GOT3 (cell line): Measurements from ENCODE around the gene CADM2.

Experiments used
- DNase-seq: peaks from one replicate; lab custom pipeline; 2025; ENCODE audit warnings: mixed read lengths; lab: John Stamatoyannopoulos, UW

Gene CADM2

DNA sequence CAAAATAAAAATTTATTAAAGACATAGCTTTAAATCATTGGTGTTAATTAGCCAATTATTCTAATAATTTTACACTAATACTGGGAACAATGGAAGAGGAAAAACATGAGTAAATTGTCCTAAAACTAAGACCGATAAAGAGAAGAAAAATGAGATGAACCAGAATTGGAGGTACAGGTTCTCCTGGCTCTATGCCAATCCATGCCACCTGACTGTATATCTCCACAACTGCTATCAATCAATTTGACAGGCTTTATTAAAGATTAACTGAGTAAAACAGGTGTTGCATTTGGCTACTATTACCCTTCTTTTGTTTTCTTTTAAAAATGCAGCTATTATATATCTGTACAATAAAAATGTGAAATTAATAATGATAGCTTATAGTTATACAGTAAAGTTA lies 850.0 kb downstream of the CADM2 start:
- DNase-seq, result no peak

DNA sequence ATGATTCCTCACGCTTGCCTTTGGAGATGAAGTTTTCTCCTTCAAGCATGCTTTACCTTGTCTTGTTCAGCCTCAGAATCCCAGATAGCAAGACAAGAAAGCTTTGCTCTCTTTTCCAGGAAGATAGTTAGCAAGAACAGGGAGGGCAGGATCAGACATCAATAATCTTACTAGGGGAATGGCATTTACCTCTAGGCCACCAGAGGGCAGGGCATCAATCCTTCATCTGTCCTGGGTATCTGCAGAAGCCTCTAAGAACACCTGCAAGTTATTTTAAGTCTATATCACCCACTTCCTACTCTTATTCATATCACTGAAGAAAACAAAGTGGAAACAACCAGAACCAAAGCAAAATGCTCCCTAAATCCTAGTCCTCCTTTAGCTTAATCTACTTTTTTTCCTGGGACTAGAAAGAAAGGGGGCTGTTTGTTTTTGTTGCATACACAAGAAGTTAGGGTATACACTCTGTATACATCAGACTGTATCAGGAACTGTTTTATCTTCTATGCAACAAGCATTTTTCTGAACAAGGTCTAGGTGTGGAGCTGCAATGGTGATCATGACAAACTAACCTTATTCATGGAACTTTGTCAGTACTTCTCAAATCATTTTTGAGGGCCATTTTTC lies 862.5 kb downstream of the CADM2 start:
- no peak for DNase-seq

DNA sequence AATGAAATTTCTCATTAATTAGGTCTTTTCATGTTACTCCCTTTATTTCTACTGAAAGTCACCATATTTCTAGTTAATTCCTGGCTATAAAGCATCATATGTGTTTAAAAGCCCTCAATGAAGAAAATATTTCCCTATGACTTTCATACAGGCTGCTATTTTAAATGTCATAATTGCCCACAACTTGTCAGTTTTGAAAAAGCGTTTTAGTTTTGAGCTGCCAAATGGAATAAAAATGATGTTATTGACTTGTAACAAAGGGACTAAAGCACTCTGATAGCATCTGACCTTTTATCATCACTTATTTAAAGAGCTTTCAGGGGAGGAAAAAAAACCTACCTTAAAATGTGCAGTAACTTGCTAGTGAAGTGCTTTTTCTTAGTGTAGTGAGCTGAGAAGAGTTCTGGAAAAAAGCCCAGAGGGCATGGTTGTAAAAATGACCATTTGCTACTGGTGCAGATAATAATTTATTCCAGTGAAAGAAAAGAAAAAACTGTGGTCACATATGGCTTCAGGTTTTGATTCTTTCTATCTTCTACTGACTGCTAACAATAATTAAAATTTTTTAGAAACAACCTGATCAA lies 877.2 kb downstream of the CADM2 start:
- no peak for DNase-seq

DNA sequence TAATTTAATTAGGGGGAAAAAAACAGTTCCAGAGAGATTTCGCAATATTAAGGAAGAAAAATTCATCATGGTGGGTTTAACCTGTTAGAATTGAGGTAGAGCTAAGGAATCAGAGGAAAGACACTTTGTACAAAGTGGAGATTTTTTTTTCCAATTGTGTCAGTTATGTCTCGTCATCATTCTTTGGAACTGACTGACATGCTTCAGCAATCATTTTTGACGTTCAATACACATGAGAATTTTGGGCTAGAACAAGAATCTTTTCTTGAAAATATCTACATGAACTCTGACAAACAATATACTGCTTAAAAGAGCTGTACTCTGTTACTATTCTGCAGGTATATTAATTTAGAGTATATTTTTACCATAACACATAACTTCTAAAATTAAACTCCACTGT lies 878.6 kb downstream of the CADM2 start:
- no peak for DNase-seq

DNA sequence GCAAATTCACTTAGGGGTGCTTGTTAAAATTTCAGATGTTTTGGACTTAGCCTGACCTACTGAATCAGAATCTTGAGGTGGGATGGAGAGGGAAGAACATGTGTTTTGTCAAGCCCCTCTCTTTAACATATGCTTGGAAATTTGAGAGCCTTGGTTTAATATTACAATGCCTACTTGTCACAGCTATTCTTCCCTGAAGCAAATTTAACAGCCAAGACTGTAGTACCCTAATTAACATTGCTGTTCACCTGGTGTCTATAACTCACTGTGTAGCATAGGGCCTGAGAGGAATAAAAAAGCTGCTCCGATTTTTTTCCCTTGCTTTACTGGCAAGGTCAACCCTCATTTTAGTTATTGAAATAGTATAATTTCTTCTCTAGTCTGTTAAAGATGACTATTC lies 880.1 kb downstream of the CADM2 start:
- no peak for DNase-seq

DNA sequence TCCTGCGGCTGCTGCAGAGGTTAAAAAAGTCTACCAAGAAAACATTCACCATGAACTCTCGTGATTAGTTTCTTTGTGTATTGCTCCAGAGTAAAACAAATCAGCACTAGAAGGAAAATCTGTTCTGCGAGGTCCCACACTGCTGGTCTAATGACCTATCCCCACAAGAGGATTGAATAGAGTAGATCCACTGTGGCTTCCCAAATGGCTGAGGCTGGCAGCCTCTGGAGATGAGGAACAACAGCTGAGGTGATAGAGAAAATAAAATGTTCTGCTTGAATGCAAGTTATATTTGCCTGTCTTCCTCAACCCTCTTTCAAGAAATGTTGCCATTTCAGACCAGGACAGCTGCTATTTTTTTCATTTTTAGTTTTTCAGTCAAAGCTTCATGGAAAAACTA lies 883.3 kb downstream of the CADM2 start:
- no peak for DNase-seq

DNA sequence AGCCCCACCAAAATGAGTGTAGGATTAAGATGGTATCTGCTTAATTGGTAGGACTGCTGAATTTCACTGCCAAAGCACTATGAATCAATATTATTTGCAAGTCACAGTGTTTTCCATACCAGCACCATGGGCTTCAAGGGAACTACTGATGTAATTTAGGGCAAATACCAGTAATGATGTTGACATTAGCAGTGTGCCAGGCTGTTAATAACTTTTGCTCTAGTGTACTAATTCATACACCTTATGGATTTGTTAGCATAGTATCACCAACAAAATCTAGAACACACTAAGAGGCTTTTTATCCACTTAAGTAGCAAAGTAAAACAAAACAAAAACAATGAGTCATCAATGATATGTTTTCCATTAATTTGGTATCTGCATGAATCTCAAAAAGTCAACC lies 888.2 kb downstream of the CADM2 start:
- no peak for DNase-seq

DNA sequence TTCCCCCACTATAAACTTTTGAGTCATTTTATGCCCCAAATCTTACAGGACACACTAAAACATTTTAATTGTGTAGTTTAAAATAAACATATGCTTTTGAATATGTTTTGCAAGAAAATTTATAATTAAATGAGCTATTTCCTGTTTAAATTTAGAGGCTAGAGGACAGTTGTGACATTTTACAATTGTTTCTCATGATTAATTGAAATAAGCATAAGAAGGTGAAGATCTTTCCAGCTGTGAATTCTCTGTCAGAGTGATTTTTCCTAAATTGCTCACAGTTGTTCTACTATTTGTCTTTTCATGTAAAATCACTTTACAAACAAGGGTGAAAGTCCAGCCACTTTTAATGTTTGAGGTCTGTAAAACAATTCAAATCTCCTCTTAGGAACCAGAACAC lies 892.3 kb downstream of the CADM2 start:
- DNase-seq, result no peak

DNA sequence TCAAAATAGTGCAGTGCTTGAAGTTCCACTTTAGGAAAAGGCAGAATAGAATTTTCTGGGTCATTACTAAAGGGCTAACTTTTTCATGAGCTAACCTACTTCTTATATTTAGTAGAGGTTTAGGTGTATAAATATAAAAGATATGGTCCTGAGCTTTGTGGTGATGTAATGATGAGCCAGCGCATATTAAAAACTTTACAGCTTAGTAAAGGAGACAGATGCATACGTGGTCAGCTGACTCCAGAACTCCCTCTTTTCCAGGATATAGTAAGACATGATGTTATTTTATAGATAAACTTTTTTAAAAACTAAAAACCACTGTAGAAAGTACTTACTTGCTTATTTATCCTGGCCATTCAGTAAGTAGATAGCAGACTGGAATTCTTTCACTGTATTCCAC lies 895.0 kb downstream of the CADM2 start:
- no peak for DNase-seq

DNA sequence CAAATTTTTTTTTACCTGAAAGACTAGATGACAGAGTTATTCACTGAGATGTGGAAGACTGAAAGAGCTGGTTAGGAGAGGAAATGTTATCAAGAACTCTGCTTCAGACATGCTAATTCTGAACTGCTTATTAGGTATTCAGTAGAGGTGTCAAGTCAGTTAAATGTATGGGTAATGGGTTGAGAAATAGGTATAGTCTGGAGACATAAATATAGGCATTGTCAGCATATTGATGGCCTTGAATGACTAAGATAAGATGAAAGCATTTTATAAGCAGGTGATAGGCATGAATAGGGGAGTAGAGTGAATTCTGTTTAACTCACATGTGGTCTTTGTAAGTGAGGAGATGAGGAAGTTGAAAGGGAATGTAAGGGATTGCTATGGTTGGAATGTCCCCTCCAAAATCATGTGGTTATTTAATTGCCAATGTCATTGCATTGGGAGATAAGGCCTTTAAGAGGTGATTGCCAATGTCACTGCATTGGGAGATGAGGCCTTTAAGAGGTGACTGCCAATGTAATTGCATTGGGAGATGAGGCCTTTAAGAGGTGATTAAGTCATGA lies 904.2 kb downstream of the CADM2 start:
- DNase-seq, result no peak

DNA sequence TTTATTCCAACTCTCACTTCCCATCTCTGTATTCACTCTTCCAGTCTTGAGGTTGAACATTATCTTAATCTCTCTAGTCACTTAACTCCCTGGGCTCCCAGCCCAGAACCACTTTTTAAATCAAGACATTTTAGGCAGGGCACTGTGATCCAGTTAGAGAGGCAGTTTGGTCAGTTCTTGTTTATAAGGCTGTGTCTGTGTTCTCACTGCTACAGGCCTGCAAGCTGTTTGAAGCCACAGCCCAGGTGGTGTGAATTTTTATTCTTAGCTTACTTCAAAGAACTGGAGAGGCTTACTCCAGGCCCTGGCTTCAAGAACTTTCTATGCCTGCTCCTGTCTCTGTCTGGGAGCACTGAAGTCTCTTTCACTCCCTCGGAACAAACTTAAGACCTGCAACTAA lies 906.1 kb downstream of the CADM2 start:
- DNase-seq, result no peak

DNA sequence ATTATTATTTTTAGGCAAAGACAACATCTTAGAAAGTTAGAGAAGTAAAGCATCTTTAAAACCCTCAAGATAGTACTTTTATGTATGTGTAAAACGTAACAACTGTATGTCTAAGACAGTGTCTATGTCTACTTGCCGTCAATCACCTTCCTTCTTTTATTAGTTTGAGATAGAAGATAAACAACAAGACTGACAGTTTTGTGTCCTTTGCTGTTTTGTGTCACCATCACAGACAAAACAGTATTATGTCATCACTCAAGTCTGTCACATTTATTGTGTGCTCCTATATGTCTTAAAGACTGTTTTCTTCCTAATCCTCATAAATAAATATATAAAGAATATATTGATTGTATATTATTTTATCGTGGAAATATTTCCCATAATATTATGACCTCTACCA lies 908.3 kb downstream of the CADM2 start:
- no peak for DNase-seq

DNA sequence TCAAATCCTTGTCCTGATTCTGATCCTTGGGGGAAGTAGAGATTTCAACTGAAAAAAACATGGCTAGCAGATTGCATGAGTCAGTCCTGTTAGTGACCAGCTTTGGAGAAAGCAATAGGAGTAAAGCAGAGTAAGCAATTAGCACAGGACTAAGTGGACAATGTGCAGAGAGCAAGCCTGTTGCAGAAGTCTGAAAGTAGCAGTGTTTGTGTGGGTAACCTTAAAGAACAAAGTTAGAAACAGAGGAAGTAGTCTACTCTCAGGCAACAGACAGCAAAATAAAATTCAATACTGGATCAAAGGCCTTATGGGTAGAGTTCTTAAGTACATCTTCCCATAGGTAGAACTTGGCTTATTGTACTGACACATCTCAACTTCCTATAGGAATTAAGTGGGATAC lies 916.8 kb downstream of the CADM2 start:
- DNase-seq, result no peak

DNA sequence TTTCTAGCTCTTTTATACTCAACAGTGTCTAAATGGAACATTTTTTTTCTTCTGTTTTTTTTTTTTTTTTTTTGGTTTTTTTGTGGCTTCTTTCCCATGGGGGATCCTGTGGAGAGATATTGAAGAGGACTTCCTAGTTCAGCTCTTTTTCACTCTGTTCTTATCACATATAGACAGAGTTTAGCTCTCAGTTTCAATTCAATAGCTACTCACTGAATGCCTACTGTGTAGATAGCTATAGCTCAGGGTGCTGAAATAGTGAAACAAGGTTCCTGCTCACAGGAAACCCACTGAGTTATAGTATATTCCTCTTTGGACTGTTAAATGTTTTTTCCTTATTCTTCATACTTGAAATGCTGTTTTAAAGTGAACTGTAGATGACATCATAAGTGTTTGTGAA lies 918.8 kb downstream of the CADM2 start:
- no peak for DNase-seq

DNA sequence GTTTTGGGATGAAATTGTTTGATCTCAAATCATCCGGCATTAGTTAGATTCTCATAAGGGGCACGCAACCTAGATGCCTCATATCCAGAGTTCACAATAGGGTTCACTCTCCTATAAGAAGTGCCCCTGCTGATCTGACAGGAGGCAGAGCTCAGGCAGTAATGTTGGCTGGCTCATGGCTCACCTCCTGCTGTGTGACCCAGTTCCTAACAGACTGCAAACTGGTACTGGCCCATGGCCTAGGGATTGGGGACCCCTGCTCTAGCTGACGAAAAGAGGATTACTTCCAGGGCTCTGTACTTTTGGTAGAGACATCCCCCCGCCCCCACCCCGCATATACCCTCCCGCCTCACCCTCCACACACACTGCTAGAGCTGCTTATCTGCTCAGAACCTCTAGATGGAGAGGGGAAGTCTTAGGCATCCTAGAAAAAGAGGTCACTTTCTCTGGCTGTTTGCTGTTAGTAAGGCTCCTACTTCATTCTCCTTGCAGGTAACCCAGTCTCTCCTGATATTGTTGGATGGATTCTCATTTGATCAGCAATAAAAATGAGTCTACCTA lies 923.1 kb downstream of the CADM2 start:
- no peak for DNase-seq

DNA sequence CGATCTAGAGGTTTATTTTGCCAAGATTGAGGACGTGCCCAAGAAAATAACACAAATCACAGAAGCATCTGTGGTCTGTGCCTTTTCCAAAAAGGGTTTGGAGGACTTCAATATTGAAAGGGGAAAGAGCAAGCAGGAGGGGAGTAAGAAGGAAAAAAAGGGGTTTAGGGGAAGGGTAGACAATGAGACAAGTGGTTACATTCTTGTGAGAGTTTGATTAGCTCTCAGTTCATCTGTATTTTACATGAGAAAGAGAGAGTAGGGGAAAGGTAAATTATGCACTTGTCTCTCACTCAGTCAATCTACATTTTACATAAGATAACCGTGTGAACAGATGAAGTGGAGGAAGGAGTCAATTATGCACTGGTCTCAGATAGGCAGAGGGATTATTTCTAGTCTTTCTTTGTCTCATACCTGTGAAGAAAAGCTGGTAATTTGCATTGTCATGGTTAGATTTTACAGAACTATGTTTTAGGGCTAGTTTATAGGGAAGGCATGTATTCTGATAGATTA lies 931.3 kb downstream of the CADM2 start:
- no peak for DNase-seq

DNA sequence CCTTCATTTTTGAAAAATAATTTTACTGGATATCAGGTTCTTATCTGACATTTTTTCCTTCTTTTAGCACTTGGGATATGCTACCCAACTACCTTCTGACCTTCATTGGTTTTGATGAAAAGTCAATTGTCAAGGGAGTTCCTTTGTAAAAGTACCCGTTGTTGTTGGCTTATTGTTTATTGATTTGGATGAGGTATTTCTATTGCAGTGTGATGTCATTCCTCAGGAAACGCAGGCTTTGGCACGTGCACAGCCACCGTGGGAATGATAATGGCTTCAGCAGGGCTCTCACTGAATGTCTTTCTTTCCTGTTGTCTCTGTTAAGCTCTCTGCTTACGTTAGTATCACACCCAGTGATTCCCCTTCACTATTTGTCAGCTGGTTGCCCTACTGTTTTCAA lies 944.6 kb downstream of the CADM2 start:
- DNase-seq, result no peak

DNA sequence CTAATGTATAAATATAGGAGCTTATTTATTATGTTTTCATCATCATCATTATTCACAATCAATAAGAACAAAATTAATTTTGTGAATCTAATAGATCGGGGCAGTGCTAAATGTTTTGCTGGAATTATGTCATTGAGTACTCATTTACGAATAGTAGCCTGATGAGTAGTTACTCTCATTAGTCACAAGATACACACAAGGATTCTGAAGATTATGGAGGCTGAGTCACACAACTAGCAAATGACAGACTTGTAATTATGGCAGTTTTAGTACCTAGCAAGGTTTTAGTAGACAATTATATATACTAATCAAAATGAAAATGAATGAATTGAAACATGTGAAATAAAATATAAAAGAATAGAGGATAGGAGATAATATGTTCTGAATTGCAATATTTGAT lies 954.2 kb downstream of the CADM2 start:
- DNase-seq, result no peak

DNA sequence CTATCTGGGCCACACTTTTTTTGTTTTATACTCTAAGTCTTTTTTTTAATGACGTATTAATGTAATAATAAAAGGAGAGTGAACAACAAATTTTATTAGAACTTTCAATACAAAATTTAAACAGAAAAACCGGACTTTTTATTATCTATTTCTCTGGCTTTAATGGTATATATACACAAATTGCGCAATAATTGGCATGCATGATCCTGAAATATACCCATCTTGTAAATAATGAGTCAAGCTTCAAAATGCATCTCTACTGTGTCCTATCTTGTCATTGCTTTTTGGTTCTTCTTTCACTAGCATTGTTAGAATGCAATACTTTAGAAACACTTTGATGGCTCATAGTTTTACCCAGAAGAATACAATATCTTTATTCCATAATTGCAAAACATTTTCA lies 963.6 kb downstream of the CADM2 start:
- no peak for DNase-seq

DNA sequence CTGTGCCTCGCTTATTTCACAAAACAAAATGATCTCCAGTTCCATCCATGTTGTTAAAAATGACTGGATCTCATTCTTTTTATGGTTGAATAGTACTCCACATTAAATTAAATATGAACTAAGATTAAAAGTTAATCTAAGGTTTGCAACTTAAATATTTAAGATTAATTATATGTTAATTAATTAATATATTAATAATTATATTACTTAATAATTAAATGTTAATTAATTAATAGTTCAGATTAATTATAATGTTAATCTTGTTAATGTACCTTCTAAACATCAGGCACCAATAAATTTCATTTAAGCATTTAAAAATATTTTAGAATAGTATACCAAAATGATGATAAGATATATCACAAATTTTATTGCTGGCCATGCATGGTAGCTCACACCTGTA lies 971.9 kb downstream of the CADM2 start:
- DNase-seq, result no peak

DNA sequence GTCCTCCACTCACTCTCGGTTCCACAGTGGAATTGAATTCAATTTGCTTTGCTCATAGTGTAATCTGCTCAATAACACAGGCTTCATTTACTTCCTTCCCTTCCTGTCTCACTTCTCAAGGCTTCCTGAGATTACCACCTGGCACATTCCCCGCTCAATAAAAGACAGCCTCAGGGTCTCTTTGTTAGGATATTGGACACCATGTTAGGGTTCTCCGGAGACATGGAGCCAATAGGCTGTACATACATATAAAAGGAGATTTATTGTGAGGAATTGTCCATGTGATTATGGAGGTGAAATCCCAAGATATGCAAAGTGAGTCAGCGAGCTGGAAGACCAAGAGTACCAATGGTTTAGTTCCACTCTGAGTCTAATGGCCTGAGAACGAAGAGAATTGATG lies 974.5 kb downstream of the CADM2 start:
- DNase-seq, result no peak

DNA sequence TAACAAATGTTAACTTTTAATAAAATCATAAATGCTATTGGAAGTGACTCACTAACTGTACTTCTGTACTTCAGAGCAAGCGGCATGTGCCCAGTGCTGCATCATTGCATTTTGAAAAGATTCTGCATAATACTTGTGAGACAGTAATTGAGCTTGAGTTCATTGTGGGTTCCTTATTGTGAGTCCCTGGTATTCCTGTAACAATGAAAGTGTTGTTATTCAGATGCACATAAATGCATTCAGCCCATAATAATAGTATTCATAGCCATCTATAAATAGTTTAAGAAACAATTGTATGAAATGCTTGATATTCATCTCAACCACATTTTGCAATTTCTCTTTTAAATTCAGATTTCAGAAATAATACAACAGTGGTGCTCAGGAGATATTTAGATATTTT lies 976.4 kb downstream of the CADM2 start:
- DNase-seq, result no peak

DNA sequence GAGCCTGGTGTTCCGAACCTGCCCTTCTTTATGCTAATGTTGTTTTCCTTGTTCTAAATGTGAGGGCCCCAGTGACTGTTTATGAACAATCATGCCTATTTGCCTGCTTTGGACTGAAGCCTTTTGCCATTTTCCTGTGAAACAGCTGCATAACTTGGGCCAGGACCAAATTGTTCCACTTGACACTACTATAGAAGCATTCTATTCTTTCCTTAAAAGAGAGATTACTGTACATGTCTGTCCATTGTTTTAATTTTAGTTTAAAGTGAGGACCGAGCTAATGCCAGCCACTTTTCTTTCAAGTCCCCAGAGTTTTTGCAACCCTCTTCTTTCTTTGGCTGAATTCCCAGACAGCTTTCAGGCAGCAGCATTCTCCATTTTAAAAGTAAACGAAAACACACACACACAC lies 980.3 kb downstream of the CADM2 start:
- DNase-seq, result no peak

DNA sequence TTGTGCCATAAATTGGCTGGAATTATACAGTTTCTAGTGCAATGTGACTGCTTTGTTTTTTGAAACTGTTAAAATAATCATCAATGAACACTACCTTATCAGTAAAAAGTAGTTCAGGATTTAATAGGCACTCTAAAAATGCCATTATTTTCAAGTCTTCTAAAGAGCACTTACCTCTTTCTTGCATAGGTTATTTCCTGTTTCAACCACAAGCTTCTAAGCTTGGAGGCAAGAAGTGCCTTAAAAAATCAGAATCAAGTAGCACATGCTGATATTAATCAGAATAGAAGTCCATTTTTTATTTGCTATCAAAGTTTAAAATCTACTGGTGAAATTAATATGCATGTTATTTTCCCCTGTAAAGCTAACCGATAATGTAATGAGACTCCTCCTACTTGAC lies 991.6 kb downstream of the CADM2 start:
- DNase-seq, result no peak
